ENCODE results near the gene COL5A1.
"Not testable (repeated sequence)": the region's sequence is repeated elsewhere in the genome, so short reads cannot be mapped to it uniquely, and the experiment has no call there.

DNA sequence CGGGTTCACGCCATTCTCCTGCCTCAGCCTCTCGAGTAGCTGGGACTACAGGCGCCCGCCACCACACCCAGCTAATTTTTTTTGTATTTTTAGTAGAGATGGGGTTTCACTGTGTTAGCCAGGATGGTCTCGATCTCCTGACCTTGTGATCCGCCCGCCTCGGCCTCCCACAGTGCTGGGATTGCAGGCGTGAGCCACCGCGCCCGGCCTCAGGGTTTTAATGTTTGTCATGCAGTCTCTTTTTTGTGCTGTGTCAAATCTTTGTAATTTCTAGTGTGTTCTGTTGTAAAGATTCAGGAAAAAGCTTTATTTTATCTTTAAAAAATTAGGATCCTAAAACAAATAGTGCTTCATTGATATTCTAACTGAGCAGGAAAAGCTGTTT is 62.1 kb downstream of the COL5A1 start:
- TF ChIP-seq POLR2AphosphoS5 (IDR thresholded peaks at IDR 0.05; ENCODE audit: low read depth); ZNF114 (CRISPR knock-in tag; IDR thresholded peaks at IDR 0.05); CREB1 (CRISPR knock-in tag; IDR thresholded peaks at IDR 0.05; ENCODE audit: low read depth): not testable (repeated sequence)
- TF ChIP-seq, protein P1, sequence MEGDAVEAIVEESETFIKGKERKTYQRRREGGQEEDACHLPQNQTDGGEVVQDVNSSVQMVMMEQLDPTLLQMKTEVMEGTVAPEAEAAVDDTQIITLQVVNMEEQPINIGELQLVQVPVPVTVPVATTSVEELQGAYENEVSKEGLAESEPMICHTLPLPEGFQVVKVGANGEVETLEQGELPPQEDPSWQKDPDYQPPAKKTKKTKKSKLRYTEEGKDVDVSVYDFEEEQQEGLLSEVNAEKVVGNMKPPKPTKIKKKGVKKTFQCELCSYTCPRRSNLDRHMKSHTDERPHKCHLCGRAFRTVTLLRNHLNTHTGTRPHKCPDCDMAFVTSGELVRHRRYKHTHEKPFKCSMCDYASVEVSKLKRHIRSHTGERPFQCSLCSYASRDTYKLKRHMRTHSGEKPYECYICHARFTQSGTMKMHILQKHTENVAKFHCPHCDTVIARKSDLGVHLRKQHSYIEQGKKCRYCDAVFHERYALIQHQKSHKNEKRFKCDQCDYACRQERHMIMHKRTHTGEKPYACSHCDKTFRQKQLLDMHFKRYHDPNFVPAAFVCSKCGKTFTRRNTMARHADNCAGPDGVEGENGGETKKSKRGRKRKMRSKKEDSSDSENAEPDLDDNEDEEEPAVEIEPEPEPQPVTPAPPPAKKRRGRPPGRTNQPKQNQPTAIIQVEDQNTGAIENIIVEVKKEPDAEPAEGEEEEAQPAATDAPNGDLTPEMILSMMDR (conservative IDR thresholded peaks at IDR 0.05; ENCODE audit: low read depth in 2 of 2): not testable (repeated sequence)
- TF ChIP-seq, protein P2, sequence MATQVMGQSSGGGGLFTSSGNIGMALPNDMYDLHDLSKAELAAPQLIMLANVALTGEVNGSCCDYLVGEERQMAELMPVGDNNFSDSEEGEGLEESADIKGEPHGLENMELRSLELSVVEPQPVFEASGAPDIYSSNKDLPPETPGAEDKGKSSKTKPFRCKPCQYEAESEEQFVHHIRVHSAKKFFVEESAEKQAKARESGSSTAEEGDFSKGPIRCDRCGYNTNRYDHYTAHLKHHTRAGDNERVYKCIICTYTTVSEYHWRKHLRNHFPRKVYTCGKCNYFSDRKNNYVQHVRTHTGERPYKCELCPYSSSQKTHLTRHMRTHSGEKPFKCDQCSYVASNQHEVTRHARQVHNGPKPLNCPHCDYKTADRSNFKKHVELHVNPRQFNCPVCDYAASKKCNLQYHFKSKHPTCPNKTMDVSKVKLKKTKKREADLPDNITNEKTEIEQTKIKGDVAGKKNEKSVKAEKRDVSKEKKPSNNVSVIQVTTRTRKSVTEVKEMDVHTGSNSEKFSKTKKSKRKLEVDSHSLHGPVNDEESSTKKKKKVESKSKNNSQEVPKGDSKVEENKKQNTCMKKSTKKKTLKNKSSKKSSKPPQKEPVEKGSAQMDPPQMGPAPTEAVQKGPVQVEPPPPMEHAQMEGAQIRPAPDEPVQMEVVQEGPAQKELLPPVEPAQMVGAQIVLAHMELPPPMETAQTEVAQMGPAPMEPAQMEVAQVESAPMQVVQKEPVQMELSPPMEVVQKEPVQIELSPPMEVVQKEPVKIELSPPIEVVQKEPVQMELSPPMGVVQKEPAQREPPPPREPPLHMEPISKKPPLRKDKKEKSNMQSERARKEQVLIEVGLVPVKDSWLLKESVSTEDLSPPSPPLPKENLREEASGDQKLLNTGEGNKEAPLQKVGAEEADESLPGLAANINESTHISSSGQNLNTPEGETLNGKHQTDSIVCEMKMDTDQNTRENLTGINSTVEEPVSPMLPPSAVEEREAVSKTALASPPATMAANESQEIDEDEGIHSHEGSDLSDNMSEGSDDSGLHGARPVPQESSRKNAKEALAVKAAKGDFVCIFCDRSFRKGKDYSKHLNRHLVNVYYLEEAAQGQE (IDR thresholded peaks at IDR 0.05; ENCODE audit: unreplicated experiment): not testable (repeated sequence)

Measured in GM23338 (cell line).